ENCODE results near the gene SMG7. TPM values are rescaled to one million over a fixed set of nuclear protein-coding genes. Genes with fewer than 3 reads are reported as not detected.

The SMG7 gene
- polyA plus RNA-seq, 1 experiment = 35.1 TPM

DNA sequence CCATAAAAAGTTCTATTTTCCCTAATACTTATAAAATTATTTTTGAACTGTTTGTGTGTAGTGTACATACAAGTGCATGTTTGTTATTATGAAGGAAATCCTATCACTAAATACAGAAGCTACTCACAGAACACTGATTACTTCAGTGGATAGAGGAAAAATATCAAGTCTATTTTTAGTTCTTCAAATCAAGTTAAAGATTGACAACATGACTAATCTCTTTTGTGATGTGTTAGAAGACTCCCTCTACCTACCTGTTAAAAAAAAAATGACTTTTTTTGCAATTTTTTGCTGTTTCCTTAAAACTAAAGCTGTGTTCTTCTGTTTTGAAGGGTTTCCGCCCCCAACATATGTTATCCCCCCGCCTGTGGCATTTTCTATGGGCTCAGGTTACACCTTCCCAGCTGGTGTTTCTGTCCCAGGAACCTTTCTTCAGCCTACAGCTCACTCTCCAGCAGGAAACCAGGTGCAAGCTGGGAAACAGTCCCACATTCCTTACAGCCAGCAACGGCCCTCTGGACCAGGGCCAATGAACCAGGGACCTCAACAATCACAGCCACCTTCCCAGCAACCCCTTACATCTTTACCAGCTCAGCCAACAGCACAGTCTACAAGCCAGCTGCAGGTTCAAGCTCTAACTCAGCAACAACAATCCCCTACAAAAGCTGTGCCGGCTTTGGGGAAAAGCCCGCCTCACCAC lies 72.4 kb downstream of the SMG7 start:
- Histone ChIP-seq H3K27ac (ENCODE audit: low read depth, low read length) (no peak overlapping the region), H3K27me3 (ENCODE audit: control insufficient read depth, insufficient read depth, low read length) (no peaks in the 10 kb centered on the region), H3K9me3 (ENCODE audit: control insufficient read depth, insufficient read depth, low read length) (no peaks in the 10 kb centered on the region), H3K4me3 (ENCODE audit: low read depth, low read length) (no peak overlapping the region)
- no peak for DNase-seq (ENCODE audit: low read depth, low spot score)
- CTCF ChIA-PET = interaction anchor here (0.6 to 1.3 kb wide), 5 partner anchors 20 to 614 kb away, joined by 3 to 5 read pairs (median 3); no protein-coding TSS in a partner anchor
- POLR2A ChIA-PET = interaction anchor here (0.6 kb wide), 1 partner anchor 60 kb away, joined by 7 read pairs; no protein-coding TSS in a partner anchor
- TF ChIP-seq CTCF (IDR thresholded peaks at IDR 0.05; ENCODE audit: low read depth, low read length) = no peak

DNA sequence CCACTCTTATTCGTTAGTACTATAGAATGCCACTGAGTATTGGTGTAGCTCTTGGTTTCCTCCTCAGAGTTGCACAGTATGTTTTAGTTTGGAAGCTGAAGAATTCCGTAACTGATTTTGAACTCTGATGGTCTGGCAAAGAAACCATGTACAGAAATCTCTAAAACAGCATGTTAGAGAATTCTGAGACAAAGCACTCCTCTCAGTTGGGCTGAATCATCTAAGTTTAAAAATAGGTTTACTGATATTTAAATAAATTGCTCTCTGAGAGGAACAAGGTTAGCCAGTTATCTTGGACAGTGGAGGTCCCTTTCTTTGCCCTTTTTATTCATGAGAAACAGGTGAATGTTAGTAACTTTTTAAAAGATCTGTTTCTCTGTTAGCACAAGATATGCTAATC lies 74.1 kb downstream of the SMG7 start:
- Histone ChIP-seq H3K9me3 (ENCODE audit: control insufficient read depth, insufficient read depth, low read length) (no peaks in the 10 kb centered on the region), H3K27ac (ENCODE audit: low read depth, low read length) (no peak overlapping the region), H3K27me3 (ENCODE audit: control insufficient read depth, insufficient read depth, low read length) (no peaks in the 10 kb centered on the region), H3K4me3 (ENCODE audit: low read depth, low read length) (no peak overlapping the region)
- DNase-seq (ENCODE audit: low read depth, low spot score) = no peak
- ChIA-PET POLR2A (no interaction called here), CTCF (no interaction called here)
- no peak for TF ChIP-seq CTCF (IDR thresholded peaks at IDR 0.05; ENCODE audit: low read depth, low read length)

GRCh38 chr1:183548116-183548515 lies 75.8 kb downstream of the SMG7 start:
- Histone ChIP-seq H3K27ac (ENCODE audit: low read depth, low read length) (no peak overlapping the region), H3K9me3 (ENCODE audit: control insufficient read depth, insufficient read depth, low read length) (no peaks in the 10 kb centered on the region), H3K27me3 (ENCODE audit: control insufficient read depth, insufficient read depth, low read length) (no peaks in the 10 kb centered on the region), H3K4me3 (ENCODE audit: low read depth, low read length) (no peak overlapping the region)
- ChIA-PET CTCF (no interaction called here), POLR2A (no interaction called here)
- no peak for DNase-seq (ENCODE audit: low read depth, low spot score)
- no peak for TF ChIP-seq CTCF (IDR thresholded peaks at IDR 0.05; ENCODE audit: low read depth, low read length)

DNA sequence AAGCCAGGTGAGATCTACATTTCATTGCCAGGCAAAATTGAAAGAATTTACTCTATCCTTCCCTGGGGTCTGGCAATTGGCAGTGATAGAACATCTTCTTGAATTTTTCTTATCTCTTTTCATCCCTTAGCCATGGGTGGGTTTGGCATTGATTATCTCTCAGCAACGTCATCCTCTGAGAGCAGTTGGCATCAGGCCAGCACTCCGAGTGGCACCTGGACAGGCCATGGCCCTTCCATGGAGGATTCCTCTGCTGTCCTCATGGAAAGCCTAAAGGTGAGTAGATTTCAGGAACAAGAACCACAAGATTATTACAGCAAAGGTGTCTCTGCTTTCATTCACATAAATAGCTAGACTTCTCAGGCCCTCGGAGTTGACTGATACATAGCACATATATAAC lies 78.6 kb downstream of the SMG7 start:
- no peak for TF ChIP-seq CTCF (IDR thresholded peaks at IDR 0.05; ENCODE audit: low read depth, low read length)
- Histone ChIP-seq H3K27me3 (ENCODE audit: control insufficient read depth, insufficient read depth, low read length) (no peaks in the 10 kb centered on the region), H3K9me3 (ENCODE audit: control insufficient read depth, insufficient read depth, low read length) (no peaks in the 10 kb centered on the region), H3K4me3 (ENCODE audit: low read depth, low read length) (no peak overlapping the region), H3K27ac (ENCODE audit: low read depth, low read length) (no peak overlapping the region)
- ChIA-PET CTCF (no interaction called here), POLR2A (no interaction called here)
- DNase-seq (ENCODE audit: low read depth, low spot score) = no peak

- TF ChIP-seq CTCF (IDR thresholded peaks at IDR 0.05; ENCODE audit: low read depth, low read length) = no peak
- Histone ChIP-seq H3K9me3 (ENCODE audit: control insufficient read depth, insufficient read depth, low read length) (no peaks in the 10 kb centered on the region), H3K4me3 (ENCODE audit: low read depth, low read length) (no peak overlapping the region), H3K27ac (ENCODE audit: low read depth, low read length) (no peak overlapping the region), H3K27me3 (ENCODE audit: control insufficient read depth, insufficient read depth, low read length) (no peaks in the 10 kb centered on the region)
- no peak for DNase-seq (ENCODE audit: low read depth, low spot score)
- ChIA-PET POLR2A (no interaction called here), CTCF (no interaction called here)
These were observed 79.6 kb downstream of the SMG7 start for GRCh38 chr1:183551924-183552323.
